NCI-H526 treated with DMSO at 0.1 percent for 48 hours (cell line): ENCODE data around the gene SMIM3.
A peak's percentile ranks its signal among the peaks of the same experiment; 100 is the strongest.
"Not testable (repeated sequence)": the region's sequence is repeated elsewhere in the genome, so short reads cannot be mapped to it uniquely, and the experiment has no call there.

Experiments
- DNase-seq: peaks from one replicate; lab custom pipeline; 2025; lab: John Stamatoyannopoulos, UW

Gene SMIM3

DNA sequence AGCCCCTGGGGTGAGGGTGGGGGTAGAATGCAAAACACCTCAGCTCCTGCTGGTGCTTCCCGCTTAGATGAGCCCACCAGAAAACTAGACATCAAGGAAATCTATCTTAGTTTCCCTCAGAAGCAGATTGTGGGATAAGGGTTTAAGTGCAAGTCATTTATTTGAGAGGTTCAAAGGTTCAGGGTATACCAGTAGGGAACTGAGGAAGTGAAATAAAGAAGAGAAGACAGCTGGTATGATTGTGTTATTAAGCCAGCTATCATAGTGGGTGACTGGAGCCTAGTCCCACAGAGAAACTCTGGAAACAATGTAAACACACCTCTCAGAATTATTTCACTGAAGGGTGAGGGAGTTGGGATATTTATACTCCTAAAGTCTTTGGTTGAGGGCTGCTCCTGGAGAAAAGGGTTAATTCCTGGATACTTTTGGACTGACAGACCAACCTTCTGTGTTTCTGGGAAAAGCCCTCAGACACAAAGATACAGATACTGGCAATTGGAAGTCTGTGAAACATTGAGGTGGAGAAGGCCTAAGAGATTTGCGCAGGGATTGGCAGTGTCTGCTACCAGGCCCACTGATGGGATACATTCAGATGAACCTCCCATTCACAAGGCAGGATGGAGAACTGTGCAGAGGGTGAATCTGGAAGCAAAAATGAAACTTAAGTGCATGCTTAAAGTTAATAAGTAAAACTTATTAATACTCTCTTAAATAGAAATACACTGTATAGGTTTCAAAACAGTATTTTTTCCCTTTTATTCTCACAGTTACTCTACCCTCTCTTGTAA, 13.4 kb upstream of the SMIM3 start:
- DNase-seq, result no peak

GRCh38 chr5:150765799-150766169, 12.8 kb upstream of the SMIM3 start:
- DNase-seq, result no peak

DNA sequence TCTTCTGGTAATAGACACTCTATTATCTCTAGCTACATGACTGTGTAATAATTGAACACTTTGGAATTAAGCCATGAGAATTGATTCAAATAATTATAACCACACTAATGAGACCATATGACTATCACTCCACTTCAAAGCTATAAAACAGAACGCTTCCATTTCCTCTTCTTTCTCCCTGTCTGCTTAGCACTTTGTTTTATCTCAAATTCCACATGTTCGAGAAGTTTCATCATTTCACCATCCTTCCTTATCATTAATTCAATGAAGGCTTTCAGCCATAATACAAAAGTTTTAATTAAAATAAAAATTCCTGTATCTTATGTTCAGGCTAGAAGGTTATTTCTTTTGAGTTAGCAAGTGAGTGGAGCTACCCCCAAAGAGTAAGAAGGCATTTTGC, 12.3 kb upstream of the SMIM3 start:
- DNase-seq, result no peak

DNA sequence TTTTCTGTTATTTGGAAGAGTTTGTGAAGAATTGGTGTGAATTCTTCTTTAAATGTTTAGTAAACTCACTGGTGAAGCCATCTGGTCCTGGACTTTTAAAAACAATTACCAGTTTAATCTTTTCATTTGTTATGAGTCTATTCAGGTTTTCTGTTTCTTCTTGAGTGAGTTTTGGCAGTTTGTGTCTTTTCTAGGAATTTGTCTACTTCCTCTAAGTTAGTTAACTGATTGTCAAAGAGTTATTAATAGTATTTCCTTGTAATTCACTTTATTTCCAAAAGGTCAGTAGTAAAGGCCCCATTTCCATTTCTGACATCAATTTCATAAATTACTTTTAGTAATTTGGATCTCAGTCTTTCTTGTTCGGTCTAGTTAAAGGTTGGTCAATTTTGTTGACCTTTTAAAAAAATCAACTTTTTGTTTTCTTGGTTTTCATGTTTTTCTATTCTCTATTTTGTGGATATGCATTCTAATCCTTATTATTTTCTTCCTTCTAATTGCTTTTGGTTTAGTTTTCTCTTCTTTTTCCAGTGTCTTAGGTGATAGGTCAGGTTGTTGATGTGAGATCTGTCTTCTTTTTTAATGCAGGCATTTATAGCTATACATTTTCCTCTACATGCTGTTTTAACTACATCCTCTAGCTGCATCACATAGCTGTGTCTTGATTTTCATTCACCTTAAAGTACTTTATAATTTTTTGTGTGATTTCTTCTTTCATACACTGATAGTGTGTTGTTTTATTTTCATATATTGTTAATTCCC, 7.3 kb upstream of the SMIM3 start:
- DNase-seq, result no peak

GRCh38 chr5:150774145-150774544, 4.4 kb upstream of the SMIM3 start:
- DNase-seq, result no peak

- DNase-seq, result no peak
Observed at GRCh38 chr5:150777685-150778084, 872 bp upstream of the SMIM3 start.

DNA sequence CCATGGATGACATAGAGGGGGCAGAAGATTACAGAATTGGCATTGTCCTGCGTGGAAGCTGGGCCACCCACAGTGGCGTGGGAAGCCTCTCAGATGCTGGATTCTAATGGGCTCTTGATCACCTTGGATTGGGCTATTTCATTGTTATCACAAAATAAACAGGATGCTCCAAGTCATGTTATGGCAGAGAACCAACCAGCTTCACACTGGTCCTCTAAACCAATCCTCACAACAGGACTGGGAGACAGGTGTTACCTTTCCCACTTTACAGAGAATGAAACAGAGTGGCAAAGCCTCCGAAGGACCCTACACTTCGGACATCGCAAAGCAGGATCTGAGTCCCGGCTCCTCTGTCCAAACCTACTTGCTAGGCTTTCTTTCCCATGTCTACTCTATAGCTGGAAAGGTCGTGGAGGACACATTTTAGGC, 455 bp upstream of the SMIM3 start:
- no peak for DNase-seq

DNA sequence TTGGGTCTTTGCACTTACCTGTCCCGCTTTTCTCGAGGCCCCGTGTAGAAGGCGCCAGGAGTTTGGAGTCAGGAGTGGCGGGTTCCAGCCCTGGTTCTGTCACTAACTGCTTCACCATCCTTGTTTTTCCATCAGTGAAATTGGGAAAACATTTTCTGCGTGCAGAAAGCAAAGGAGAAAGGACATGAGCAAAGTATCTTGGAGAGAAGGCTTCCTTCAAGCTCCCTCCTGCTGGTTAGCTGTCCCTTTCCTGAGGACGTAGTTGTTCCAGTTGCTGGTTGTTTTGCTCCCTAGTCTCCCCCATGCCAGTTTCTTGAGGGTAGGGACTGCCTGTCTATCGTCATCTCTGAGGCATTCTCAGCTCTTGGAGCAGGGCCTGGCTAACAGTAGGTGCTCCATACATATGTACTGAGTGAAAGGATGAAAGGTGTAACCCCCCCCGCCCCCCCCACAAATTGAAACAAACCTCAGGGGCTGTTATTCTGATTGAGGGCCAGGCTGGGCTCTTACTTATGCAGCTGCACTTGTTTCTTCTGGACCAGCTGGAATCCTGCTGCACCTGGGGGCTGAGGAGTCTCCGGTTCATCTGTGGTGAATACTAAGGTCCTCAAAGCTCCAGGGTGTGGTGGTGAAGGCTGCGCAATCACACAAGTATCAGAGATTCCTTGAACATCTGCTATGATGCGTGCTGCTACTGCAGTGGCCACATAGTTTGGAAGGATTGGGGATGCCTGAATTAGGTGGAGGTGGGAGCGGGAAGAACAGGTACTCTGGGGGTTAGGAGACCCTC, 1.0 kb downstream of the SMIM3 start:
- peak; percentile 37 for DNase-seq

DNA sequence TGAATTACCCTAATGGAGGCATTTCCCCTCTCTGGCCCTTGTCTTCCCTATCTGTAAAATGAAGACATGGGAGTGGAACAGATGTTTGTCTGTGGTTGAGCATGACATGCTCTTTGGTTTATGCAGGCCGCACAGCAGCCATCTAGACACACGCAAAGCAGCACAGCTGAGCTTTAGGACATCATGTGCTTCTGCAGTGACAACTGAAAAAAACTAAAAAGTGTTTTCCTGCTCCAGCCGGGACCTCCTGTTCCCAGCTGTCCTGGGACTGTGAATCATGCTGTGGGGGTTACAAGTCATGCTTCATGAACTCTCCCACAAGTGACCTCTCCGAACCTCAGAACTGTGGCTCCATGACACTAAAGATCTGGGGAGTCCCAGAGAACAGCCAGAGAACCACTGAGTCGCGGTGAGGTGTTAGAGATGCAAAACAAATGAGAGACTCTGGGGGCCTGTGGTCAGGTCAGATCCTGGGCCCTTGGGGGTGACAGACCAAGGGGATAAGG, 1.7 kb downstream of the SMIM3 start:
- DNase-seq, result no peak

DNA sequence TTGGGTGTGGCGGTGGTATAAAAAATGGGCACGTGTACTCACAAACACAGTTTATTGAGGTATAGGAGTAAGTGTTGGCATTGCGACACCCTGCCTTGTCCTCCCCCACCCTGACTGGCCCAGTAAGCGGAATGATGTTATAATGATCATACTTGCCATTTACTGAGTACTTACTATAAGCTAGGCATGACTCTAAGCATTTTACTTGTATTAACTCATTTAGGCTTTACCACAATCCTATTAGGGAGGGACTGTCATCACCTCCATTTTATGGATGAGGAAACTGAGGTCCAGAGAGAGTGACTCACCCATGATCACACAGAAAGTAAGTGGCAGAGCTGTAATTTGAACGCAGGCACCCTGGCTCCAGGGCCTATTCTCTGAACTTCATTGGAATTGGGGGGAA, 2.3 kb downstream of the SMIM3 start:
- DNase-seq, result no peak

DNA sequence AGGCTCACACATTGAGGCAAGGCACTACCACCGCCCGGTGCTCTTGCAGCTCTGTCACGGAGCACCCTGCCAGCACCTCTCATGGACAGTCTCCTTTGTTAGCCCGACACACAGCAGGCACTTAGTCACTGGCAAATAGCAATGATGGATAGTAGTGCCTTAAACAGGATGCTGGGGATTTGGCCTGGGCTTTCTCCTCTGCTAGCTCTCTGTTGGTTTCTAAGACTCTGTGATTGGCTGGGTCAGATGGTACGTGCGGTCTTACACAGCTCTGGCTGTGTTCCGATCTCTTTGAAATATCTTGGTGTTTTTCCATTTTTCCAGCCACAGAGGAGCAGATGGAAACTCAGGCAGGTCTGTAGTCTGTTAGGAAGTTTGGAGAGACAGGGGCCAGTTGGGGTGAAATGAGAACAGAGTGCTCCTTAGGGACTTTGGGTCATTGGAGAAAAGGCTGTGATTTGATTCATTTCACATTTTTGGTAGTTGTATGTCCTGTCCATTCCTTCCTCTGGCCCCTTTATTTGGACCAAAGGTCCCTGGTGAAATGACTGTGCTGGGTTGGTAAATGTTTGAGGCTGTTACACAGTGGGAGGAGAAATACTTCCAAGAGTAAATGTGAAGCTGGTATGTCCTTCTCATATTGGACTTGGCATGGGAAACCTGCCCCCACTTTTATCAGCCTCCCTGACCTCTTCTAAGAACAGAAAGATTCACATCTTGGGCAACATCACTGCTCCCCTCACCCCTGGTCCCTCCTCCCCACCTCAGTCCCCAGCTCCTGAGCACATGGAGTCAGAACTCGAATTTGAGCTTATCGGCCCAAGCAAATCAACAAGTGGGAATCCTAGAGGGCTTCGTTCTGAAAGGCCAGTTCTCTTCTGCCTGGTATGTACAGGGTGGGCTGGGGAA, 3.4 kb downstream of the SMIM3 start:
- no peak for DNase-seq

GRCh38 chr5:150782850-150783249, 4.3 kb downstream of the SMIM3 start:
- DNase-seq, result no peak

DNA sequence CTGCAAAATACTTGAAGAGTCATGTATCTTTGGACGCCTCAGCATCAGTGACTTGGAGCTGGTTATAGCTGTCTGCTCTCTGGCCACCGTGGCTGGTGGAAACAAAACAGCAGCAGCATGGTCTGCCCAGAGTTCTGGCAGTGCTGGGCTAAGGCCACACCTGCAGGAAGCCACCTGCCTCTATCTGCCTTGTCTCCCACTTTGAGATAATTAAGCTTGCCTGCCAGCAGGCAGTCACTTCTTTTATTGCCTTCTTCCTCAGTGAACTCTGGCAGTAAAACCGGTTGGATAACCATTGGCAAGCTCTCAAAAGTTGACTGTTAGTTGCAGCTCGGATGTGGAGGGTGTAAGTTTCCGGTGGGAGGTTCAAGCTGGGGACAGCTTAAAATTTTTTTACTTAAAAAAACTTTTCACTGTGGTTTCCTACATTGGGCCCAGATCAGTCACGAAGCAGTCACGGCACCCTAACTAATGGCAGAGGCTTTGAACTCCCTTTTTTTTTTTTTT, 4.9 kb downstream of the SMIM3 start:
- DNase-seq, result peak; percentile 60

GRCh38 chr5:150785950-150786349, 7.4 kb downstream of the SMIM3 start:
- no peak for DNase-seq

- no peak for DNase-seq
Observed at GRCh38 chr5:150786876-150787275, 8.3 kb downstream of the SMIM3 start.

- no peak for DNase-seq
Observed at GRCh38 chr5:150787656-150788055, 9.1 kb downstream of the SMIM3 start.

- no peak for DNase-seq
Observed at GRCh38 chr5:150788977-150789376, 10.4 kb downstream of the SMIM3 start.

DNA sequence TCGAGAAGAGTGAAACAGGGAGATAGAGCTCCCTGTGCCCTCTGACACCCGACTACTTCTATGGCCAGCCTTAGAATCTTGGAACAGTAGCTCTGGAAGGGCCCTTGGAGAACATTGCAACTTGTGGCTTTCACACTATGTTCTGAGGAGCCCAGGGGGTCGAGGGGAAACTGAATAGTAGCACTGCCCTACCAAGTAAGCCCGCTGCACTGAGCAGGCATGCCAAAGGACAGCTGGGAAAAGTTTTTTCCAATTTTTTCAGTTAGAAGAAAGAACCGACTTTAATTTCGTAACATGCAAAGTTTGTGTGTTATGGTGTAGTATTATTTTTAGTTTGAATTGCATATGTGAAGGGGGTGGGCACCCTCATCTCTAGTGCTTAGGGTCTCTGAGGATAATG, 10.9 kb downstream of the SMIM3 start:
- DNase-seq, result no peak

GRCh38 chr5:150789943-150790611, 11.5 kb downstream of the SMIM3 start:
- DNase-seq, result no peak

DNA sequence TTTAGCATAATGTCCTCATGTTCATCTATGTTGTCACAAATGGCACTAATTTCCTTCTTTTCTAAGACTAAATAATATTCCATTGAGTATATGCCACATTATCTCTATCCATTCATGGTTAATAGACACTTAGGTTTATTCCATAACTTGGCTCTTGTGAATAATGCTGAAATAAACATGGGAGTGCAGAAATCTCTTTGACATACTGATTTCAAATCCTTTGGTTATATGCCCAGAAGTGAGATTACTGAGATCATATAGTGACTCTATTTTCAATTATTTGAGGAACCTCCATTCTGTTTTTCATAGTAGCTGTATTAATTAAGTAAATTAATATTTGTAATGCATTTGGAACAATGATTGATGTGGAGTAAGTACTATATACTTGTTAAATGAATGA, 13.0 kb downstream of the SMIM3 start:
- no peak for DNase-seq

GRCh38 chr5:150793423-150793888, 14.9 kb downstream of the SMIM3 start:
- not testable (repeated sequence) for DNase-seq
